Esophagus mucosa (tissue), 1 donor: ENCODE data around the gene HEATR5A. TPM values are rescaled to one million over a fixed set of nuclear protein-coding genes. Genes with fewer than 3 reads are reported as not detected.
A peak's percentile ranks its signal among the peaks of the same experiment; 100 is the strongest.
"Not testable (repeated sequence)": the region's sequence is repeated elsewhere in the genome, so short reads cannot be mapped to it uniquely, and the experiment has no call there.

Experiments used
- ATAC-seq: fragments of 200-7000 bp; cut with Tn5 transposase; one replicate; pipeline ENCODE4 v1.9.1; 2020
- total RNA-seq: library from RNA; stranded (reverse); gene quantifications from one replicate; pipeline ENCODE4 v1.2.4, GENCODE V29; 2023
- donor health status: DM: yes; HTN: yes; CAD: no.

The HEATR5A gene
- total RNA-seq, 1 donor from 2014 or later = 25.8 TPM

- ATAC-seq = no peak
These were observed 140.0 kb downstream of the HEATR5A start for GRCh38 chr14:31280132-31280870.

GRCh38 chr14:31278883-31279282 lies 141.5 kb downstream of the HEATR5A start:
- no peak for ATAC-seq

- no peak for ATAC-seq
These were observed 143.3 kb downstream of the HEATR5A start for GRCh38 chr14:31277085-31277484.

GRCh38 chr14:31276417-31276816 lies 143.9 kb downstream of the HEATR5A start:
- ATAC-seq = not testable (repeated sequence)

- no peak for ATAC-seq
These were observed 144.6 kb downstream of the HEATR5A start for GRCh38 chr14:31275731-31276130.

GRCh38 chr14:31271648-31272047 lies 148.7 kb downstream of the HEATR5A start:
- ATAC-seq = no peak

- peak; percentile 54 for ATAC-seq
These were observed 150.1 kb downstream of the HEATR5A start for GRCh38 chr14:31270196-31270772.

GRCh38 chr14:31269634-31270195 lies 150.6 kb downstream of the HEATR5A start:
- ATAC-seq = no peak

GRCh38 chr14:31268216-31268615 lies 152.1 kb downstream of the HEATR5A start:
- no peak for ATAC-seq

GRCh38 chr14:31266437-31267331 lies 153.7 kb downstream of the HEATR5A start:
- ATAC-seq = no peak

- peak; percentile 70 for ATAC-seq
These were observed 154.5 kb downstream of the HEATR5A start for GRCh38 chr14:31265701-31266398.

- ATAC-seq = peak; percentile 97
These were observed 156.7 kb downstream of the HEATR5A start for GRCh38 chr14:31263485-31264133.

GRCh38 chr14:31261859-31262731 lies 158.3 kb downstream of the HEATR5A start:
- peak; percentile 38 for ATAC-seq

GRCh38 chr14:31261523-31261858 lies 158.9 kb downstream of the HEATR5A start:
- no peak for ATAC-seq

- not testable (repeated sequence) for ATAC-seq
These were observed 161.3 kb downstream of the HEATR5A start for GRCh38 chr14:31259040-31259435.

- ATAC-seq = no peak
These were observed 161.8 kb downstream of the HEATR5A start for GRCh38 chr14:31258427-31259039.

- not testable (repeated sequence) for ATAC-seq
These were observed 162.6 kb downstream of the HEATR5A start for GRCh38 chr14:31257554-31258426.

GRCh38 chr14:31257244-31257553 lies 163.2 kb downstream of the HEATR5A start:
- ATAC-seq = no peak

GRCh38 chr14:31256534-31257243 lies 163.7 kb downstream of the HEATR5A start:
- no peak for ATAC-seq
